Spleen (tissue), 7 donors: ENCODE data around the gene ETV6.

ENCODE experiments used
- POLR2AphosphoS5 ChIP-seq, 3 donors: sonication (generic); formaldehyde crosslinking; IDR thresholded peaks; one replicate each; pipeline ENCODE4 v1.5.1; 2017; ENCODE audit warnings: antibody characterized with exemption in 3 of 3
- TF ChIP-seq, protein P1 (sequence below), 11 experiments: fragments of 200-600 bp in 7 of 11; fragments of 450-650 bp in 4 of 11; sonication (generic) in 4 of 11; IDR thresholded peaks in 8 of 11; conservative IDR thresholded peaks in 3 of 11; 1 replicate in 7 of 11; 2 replicates in 4 of 11; pipeline versions ENCODE4 v1.4.0 to v1.8.0; 2016 to 2021; ENCODE audit warnings: antibody characterized with exemption in 11 of 11, inconsistent platforms in 4 of 11, mild to moderate bottlenecking in 1 of 11
- donor health status: DM: no; HTN: no; CAD: no; lungs with moderate emphysema.
- donor health status: DM: no; HTN: no; CAD: no.
- donor health status: DM: no; HTN: no; CAD: no.

- no peak for TF ChIP-seq POLR2AphosphoS5 (IDR thresholded peaks at IDR 0.05)
- TF ChIP-seq, protein P1, sequence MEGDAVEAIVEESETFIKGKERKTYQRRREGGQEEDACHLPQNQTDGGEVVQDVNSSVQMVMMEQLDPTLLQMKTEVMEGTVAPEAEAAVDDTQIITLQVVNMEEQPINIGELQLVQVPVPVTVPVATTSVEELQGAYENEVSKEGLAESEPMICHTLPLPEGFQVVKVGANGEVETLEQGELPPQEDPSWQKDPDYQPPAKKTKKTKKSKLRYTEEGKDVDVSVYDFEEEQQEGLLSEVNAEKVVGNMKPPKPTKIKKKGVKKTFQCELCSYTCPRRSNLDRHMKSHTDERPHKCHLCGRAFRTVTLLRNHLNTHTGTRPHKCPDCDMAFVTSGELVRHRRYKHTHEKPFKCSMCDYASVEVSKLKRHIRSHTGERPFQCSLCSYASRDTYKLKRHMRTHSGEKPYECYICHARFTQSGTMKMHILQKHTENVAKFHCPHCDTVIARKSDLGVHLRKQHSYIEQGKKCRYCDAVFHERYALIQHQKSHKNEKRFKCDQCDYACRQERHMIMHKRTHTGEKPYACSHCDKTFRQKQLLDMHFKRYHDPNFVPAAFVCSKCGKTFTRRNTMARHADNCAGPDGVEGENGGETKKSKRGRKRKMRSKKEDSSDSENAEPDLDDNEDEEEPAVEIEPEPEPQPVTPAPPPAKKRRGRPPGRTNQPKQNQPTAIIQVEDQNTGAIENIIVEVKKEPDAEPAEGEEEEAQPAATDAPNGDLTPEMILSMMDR (IDR thresholded peaks at IDR 0.05 in 8 of 11, conservative IDR thresholded peaks at IDR 0.05 in 3 of 11): no peak
These were observed 161.5 kb downstream of the ETV6 start for GRCh38 chr12:11811008-11811407.
